AG04449 (cell line): ENCODE data around the gene CCDC85C.

Source experiments
- CTCF ChIA-PET: fragments of 350-600 bp; formaldehyde crosslinking; extraction: SDS; loops from one replicate; lab custom pipeline; 2021; ENCODE audit warnings: antibody characterized with exemption; lab: Yijun Ruan, JAX
- POLR2A ChIA-PET: fragments of 400-600, 350-600 bp; formaldehyde crosslinking; extraction: SDS; loops from one replicate; lab custom pipeline; 2020; ENCODE audit warnings: antibody characterized with exemption, inconsistent platforms; lab: Yijun Ruan, JAX
- DNase-seq: peaks from one replicate; pipeline ENCODE4 v3.0.0-alpha.2; 2010; ENCODE audit warnings: low read depth, low spot score
- H3K4me3 ChIP-seq: 2 replicates; pipeline ENCODE4 v1.5.1; 2011; ENCODE audit warnings: low read depth, mild to moderate bottlenecking, control low read depth, low read length
- TF ChIP-seq, protein P1 (sequence below): IDR thresholded peaks from one replicate; pipeline ENCODE4 v1.5.1; 2011; ENCODE audit warnings: mild to moderate bottlenecking, moderate library complexity, low read length, control low read depth, inconsistent platforms; ENCODE audit not compliant: insufficient read depth; ENCODE audit errors: missing control alignments

CCDC85C gene

DNA sequence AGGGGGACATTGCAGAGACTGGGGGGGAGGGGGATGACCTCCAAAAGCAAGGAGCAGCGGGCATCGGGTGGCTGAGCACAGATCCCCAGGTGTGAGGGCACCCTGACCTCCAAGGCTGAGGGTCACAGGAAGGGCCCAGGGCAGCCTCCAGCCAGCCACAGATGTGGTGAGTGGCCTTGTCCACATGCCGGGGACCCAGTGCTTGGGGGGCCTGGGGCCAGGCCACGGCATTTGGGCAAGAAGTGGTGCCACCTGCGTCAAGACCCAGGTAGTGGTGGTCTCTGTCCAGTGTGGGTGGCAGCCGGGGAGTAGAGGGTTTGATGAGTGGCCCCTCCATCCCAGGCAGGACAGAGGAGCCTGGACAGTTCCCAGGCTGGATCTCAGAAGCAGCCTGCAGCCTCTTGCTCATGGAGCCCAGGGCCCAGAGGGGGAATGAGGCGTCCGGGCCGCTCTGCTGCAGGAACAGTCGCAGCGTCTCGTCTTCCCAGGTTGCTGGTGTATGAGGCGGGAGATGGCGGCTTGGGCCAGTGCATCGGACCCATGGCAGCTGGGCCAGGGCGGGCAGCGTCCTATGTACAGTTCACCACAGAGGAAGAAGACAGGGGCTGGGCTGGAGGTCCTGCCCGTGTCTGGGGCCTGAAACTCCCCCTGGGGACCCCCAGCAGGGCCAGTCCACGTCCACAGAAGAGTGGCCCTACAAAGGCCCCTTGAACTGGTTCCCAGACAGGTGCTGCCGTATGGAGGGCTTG is 89.3 kb downstream of the CCDC85C start:
- no peak for DNase-seq
- TF ChIP-seq, protein P1, sequence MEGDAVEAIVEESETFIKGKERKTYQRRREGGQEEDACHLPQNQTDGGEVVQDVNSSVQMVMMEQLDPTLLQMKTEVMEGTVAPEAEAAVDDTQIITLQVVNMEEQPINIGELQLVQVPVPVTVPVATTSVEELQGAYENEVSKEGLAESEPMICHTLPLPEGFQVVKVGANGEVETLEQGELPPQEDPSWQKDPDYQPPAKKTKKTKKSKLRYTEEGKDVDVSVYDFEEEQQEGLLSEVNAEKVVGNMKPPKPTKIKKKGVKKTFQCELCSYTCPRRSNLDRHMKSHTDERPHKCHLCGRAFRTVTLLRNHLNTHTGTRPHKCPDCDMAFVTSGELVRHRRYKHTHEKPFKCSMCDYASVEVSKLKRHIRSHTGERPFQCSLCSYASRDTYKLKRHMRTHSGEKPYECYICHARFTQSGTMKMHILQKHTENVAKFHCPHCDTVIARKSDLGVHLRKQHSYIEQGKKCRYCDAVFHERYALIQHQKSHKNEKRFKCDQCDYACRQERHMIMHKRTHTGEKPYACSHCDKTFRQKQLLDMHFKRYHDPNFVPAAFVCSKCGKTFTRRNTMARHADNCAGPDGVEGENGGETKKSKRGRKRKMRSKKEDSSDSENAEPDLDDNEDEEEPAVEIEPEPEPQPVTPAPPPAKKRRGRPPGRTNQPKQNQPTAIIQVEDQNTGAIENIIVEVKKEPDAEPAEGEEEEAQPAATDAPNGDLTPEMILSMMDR = no peak
- POLR2A ChIA-PET = no interaction called here
- CTCF ChIA-PET = interaction anchor here (1.3 to 5.2 kb wide), 3 partner anchors 109 to 371 kb away, joined by 5 to 41 read pairs (median 5); no protein-coding TSS in a partner anchor
- no peak overlapping the region for H3K4me3 ChIP-seq

DNA sequence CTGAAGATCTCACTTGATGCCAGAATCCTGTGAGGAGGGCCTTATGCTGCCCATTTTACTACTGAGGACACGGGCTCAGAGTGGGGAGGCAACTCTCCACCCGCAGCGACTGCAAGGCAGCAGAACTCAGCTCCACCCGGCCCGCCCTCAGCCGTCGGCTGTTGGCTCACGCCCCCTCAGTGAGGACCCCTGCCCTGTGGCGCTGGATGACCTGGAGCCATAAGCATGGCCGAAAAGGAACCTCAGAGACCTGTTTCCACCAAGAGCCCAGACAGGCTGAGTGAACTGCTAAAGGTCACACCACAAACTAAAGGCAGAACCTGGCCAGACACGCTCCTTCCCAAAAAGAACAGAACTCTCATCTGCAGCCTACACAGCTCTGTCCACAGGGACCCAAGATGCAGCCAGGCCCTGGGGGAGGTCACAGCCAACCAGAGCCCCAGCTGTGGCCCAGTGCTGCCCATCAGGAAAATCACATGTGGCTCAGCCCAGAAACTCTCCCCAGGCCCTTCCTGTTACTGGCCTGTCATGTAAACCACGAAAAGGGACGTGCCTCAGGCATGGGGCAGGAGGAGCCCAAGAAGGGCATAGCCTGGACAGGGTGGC is 90.0 kb downstream of the CCDC85C start:
- POLR2A ChIA-PET = no interaction called here
- DNase-seq = no peak
- CTCF ChIA-PET = no interaction called here
- no peak overlapping the region for H3K4me3 ChIP-seq
- TF ChIP-seq, protein P1 = no peak

DNA sequence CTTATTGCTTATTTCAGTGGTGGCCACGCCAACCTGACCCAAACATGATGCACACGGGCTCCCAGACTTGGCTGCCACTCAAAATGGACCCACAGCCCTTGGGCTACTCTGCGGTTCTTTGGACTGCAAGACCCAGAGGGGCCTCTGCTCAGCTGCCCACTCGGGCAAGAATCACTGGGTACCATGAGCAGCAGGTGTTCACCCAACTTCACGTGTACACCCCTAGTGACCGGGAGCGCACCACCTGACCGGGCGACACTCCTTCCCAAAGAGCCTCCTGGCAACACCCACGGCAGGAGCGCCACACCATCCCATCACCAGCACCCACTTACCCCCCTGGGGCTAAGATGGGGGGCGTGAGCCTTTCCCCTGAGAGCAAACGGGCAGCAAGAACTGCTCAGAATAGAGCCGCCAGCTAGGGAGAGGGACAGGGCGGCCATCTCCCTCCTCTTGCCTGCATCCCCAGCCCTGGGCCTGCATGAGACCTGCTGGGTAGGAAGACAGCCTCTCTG is 90.8 kb downstream of the CCDC85C start:
- TF ChIP-seq, protein P1 = no peak
- CTCF ChIA-PET = interaction anchor here (2.3 kb wide), 1 partner anchor 115 kb away, joined by 12 read pairs; no protein-coding TSS in a partner anchor
- DNase-seq = no peak
- POLR2A ChIA-PET = no interaction called here
- H3K4me3 ChIP-seq = no peak overlapping the region

DNA sequence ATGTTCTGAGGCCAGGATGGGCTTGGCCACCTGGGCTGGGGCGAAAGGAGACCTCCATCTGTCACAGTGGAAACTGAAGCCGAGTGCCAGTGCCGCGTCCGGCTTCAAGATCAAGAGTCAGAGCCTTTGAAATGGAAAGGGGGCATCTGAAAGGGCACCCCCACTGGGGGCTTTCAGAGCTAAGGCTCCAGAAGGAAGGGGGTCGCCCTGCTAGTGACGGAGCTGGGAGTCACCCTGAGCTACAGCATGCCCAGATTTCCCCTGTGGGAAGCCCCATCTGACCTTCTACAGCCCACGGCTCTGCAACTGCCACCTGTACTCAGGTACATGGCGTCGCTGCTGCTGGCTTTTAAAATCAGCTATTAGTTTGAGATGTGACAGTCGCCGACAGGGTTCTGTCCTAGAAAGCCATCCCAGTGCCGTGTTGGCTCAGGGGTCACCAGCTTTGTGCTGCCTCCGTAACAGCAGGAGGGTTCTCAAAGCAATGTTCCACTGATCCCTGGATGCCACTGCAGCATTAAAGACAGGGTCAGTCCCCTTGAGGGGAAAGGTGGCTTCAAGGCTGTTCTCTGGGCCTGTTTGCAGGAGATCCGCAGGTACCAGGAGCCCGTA is 91.3 kb downstream of the CCDC85C start:
- DNase-seq = no peak
- POLR2A ChIA-PET = no interaction called here
- H3K4me3 ChIP-seq = no peak overlapping the region
- CTCF ChIA-PET = interaction anchor here (0.6 to 2.3 kb wide), 5 partner anchors 116 to 279 kb away, joined by 3 to 12 read pairs (median 3); no protein-coding TSS in a partner anchor
- TF ChIP-seq, protein P1 = no peak

DNA sequence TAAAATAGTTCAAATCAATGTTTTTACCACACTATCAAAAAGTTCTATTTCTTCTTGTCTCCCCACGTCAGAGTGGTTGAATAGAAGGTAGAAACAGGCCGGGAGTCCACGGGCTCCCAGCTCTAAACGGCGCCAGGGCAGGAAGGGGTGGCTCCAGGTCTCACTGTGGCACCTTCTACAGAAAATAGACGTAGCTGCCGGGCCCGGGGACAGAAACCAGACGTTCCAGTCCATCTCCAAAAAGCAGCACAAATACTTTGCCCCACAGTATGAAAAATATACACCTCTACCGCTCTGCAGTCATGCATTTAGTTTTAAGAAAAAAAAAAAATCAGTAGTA is 91.9 kb downstream of the CCDC85C start:
- CTCF ChIA-PET = interaction anchor here (0.6 to 2.3 kb wide), 6 partner anchors 12 to 280 kb away, joined by 3 to 12 read pairs (median 3); no protein-coding TSS in a partner anchor
- TF ChIP-seq, protein P1 = no peak
- no peak overlapping the region for H3K4me3 ChIP-seq
- no peak for DNase-seq
- POLR2A ChIA-PET = interaction anchor here (1.4 kb wide), 1 partner anchor 111 kb away, joined by 3 read pairs; no protein-coding TSS in a partner anchor
